Central memory CD8-positive, alpha-beta T cell (primary cell): ENCODE measurements around the gene MAP3K9.
"Not testable (repeated sequence)": the region's sequence is repeated elsewhere in the genome, so short reads cannot be mapped to it uniquely, and the experiment has no call there.

Experiments used
- ATAC-seq: fragments of 150-1000 bp; cut with Tn5 transposase; replicated peaks from 2 replicates; pipeline ENCODE4 v1.10.0; 2022; ENCODE audit warnings: mild to moderate bottlenecking, moderate FRiP score, moderate number of reproducible peaks; ENCODE audit not compliant: poor library complexity, severe bottlenecking; ENCODE audit errors: extremely low read depth
- DNase-seq, 2 donors: peaks; one replicate each; pipeline ENCODE4 v3.0.0; 2021; ENCODE audit warnings: low spot score in 2 of 2
- H3K27ac Mint-ChIP-seq: one replicate; pipeline ENCODE4 v1.8.0; 2022; ENCODE audit warnings: low read depth, mild to moderate bottlenecking, moderate library complexity, mixed read lengths
- H3K27me3 Mint-ChIP-seq: one replicate; pipeline ENCODE4 v1.8.0; 2022; ENCODE audit warnings: mixed read lengths
- H3K36me3 Mint-ChIP-seq: one replicate; pipeline ENCODE4 v1.8.0; 2022; ENCODE audit warnings: mild to moderate bottlenecking, moderate library complexity, mixed read lengths; ENCODE audit not compliant: insufficient read depth
- H3K4me1 Mint-ChIP-seq: one replicate; pipeline ENCODE4 v1.8.0; 2022; ENCODE audit warnings: mixed read lengths
- H3K4me3 Mint-ChIP-seq: one replicate; pipeline ENCODE4 v1.8.0; 2022; ENCODE audit warnings: mild to moderate bottlenecking, moderate library complexity, mixed read lengths
- H3K9me3 Mint-ChIP-seq: one replicate; pipeline ENCODE4 v1.8.0; 2022; ENCODE audit warnings: mixed read lengths

The MAP3K9 gene

GRCh38 chr14:70809225-70810219 lies at the start of gene MAP3K9:
MAP3K9 (minus strand) TSS chr14:70809513; CDS start chr14:70809171, 342 bp downstream.
- DNase-seq (peak; percentile 59 to 67), ATAC-seq (peak; percentile 89)
- no peak within 1 kb of the TSS for H3K4me3 Mint-ChIP-seq
- H3K27me3 Mint-ChIP-seq, result no peaks in the 10 kb centered on the region
- H3K4me1 Mint-ChIP-seq, result peaks cover 11% of the 10 kb centered on the region
- peak within 1 kb of the TSS; percentile 76 for H3K27ac Mint-ChIP-seq
- H3K9me3 Mint-ChIP-seq, result no peaks in the 10 kb centered on the region
- H3K36me3 Mint-ChIP-seq, result peaks cover 7% of the 10 kb centered on the region

GRCh38 chr14:70858641-70859040 lies 49.3 kb upstream of the MAP3K9 start:
- ATAC-seq (no peak), DNase-seq (no peak)
- H3K9me3 Mint-ChIP-seq, result no peaks in the 10 kb centered on the region
- no peaks in the 10 kb centered on the region for H3K4me1 Mint-ChIP-seq
- no peak overlapping the region for H3K4me3 Mint-ChIP-seq
- H3K27ac Mint-ChIP-seq, result no peak overlapping the region
- no peaks in the 10 kb centered on the region for H3K36me3 Mint-ChIP-seq
- no peaks in the 10 kb centered on the region for H3K27me3 Mint-ChIP-seq

DNA sequence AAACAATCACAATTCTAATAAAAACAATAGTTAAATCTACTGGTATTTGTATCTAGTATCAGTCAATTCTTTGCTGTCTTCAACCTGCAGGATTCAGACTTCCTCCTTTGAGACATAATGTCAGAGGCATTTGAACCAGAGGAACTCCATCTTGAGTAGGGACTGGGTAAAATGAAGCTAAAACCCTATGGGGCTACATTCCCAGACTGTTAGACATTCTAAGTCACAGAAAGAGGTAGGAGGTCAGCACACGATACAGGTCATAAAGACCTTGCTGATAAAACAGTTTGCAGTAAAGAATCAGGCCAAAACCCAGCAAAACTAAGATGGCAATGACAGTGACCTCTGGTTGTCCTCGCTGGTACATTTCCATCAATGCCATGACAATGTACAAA lies 48.2 kb upstream of the MAP3K9 start:
- no peaks in the 10 kb centered on the region for H3K9me3 Mint-ChIP-seq
- ATAC-seq (no peak), DNase-seq (no peak)
- no peaks in the 10 kb centered on the region for H3K27me3 Mint-ChIP-seq
- H3K27ac Mint-ChIP-seq, result no peak overlapping the region
- no peak overlapping the region for H3K4me3 Mint-ChIP-seq
- no peaks in the 10 kb centered on the region for H3K4me1 Mint-ChIP-seq
- no peaks in the 10 kb centered on the region for H3K36me3 Mint-ChIP-seq

DNA sequence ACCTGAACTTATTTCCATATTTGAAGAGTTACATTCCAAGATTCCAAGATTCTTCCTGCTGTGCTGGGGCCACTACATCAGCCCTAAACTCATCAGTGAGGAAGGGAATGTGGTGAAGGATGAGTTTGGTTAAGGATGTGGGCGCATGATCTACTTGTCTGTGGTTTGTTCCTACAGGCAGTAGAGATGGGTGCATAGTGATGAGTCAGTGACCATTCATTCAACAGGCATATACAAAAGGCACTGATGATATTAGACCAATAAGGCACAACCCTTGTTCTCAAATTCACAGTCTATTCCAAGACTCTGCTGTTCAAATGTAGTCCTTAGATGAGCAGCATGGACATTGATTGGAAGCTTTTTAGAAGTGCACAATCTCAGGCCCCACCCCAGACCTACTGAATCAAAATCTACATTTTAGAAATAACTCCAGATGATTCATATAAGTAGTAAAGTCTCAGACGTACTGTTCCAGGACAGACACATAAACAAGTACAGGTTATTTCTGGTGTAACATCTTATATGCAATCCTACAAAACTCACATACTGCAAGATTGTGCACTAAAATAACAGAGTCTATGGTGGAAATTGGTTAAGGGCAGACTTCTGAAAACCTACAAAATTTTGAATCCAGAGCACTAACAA lies 47.7 kb upstream of the MAP3K9 start:
- ATAC-seq (no peak), DNase-seq (no peak)
- H3K9me3 Mint-ChIP-seq, result no peaks in the 10 kb centered on the region
- no peaks in the 10 kb centered on the region for H3K4me1 Mint-ChIP-seq
- no peak overlapping the region for H3K27ac Mint-ChIP-seq
- H3K27me3 Mint-ChIP-seq, result no peaks in the 10 kb centered on the region
- H3K4me3 Mint-ChIP-seq, result no peak overlapping the region
- no peaks in the 10 kb centered on the region for H3K36me3 Mint-ChIP-seq

DNA sequence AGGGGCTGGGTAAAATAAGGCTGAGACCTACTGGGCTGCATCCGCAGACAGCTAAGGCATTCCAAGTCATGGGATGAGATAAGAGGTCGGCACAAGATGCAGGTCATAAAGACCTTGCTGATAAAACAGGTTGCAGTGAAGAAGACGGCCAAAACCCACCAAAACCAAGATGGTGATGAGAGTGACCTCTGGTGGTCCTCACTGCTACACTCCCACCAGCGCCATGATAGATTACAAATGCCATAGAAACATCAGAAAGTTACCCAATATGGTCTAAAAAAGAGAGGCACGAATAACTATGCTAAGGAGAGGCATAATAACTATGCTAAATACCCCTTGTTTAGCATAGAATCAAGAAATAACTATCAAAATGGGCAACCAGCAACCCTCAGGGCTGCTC lies 46.2 kb upstream of the MAP3K9 start:
- no peak for ATAC-seq
- Mint-ChIP-seq H3K4me1 (no peaks in the 10 kb centered on the region), H3K27ac (no peak overlapping the region), H3K9me3 (no peaks in the 10 kb centered on the region), H3K27me3 (no peaks in the 10 kb centered on the region), H3K4me3 (no peak overlapping the region), H3K36me3 (no peaks in the 10 kb centered on the region)
- DNase-seq, result no peak

GRCh38 chr14:70853658-70854057 lies 44.3 kb upstream of the MAP3K9 start:
- H3K27me3 Mint-ChIP-seq, ATAC-seq: not testable (repeated sequence)

DNA sequence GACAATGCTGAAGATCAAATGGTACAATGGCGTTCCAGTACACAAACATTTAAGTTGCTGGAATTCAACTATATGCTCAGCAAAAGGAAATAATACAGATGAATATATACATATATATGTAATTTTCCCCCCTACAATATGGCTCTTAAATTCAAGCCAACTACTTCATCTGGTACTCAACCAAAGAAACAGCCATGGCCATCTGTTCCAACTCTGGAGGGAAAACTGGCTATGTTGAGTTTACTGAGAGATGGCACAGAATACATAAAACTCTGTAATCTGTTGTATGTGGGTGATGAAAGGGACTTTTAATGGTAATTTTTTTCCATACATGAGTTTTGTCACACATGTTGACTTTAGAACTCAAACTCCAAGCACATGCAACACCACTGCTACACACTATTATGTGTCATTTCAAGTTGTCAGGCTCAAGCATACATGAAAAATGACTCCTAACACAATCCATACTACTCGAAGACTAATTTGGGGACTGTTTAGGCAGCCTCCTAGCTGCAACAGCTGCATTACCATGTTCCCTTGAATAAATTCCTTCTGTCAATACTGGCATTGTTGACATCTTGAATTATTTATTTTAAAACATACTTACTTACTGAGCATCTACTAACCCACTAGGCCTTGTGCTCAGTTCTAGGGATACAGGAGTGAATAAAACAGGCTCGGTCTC lies 38.2 kb upstream of the MAP3K9 start:
- DNase-seq (no peak), ATAC-seq (no peak)
- Mint-ChIP-seq H3K9me3 (no peaks in the 10 kb centered on the region), H3K4me1 (no peaks in the 10 kb centered on the region), H3K36me3 (no peaks in the 10 kb centered on the region), H3K27ac (no peak overlapping the region), H3K27me3 (no peaks in the 10 kb centered on the region), H3K4me3 (no peak overlapping the region)

More at GRCh38 chr14:70853658-70854057, 44.3 kb upstream of the MAP3K9 start:
- not testable (repeated sequence) for H3K9me3 Mint-ChIP-seq, H3K4me3 Mint-ChIP-seq, DNase-seq, H3K36me3 Mint-ChIP-seq, H3K4me1 Mint-ChIP-seq, H3K27ac Mint-ChIP-seq

GRCh38 chr14:70845601-70846000 lies 36.3 kb upstream of the MAP3K9 start:
- Mint-ChIP-seq H3K9me3 (no peaks in the 10 kb centered on the region), H3K36me3 (no peaks in the 10 kb centered on the region), H3K27me3 (no peaks in the 10 kb centered on the region), H3K4me1 (no peaks in the 10 kb centered on the region), H3K27ac (no peak overlapping the region), H3K4me3 (no peak overlapping the region)
- no peak for ATAC-seq
- no peak for DNase-seq

- DNase-seq, result no peak
- Mint-ChIP-seq H3K4me3 (no peak overlapping the region), H3K4me1 (no peaks in the 10 kb centered on the region), H3K27ac (no peak overlapping the region), H3K9me3 (no peaks in the 10 kb centered on the region), H3K36me3 (no peaks in the 10 kb centered on the region), H3K27me3 (no peaks in the 10 kb centered on the region)
- ATAC-seq, result no peak
Observed at GRCh38 chr14:70842851-70843462, 33.6 kb upstream of the MAP3K9 start.

DNA sequence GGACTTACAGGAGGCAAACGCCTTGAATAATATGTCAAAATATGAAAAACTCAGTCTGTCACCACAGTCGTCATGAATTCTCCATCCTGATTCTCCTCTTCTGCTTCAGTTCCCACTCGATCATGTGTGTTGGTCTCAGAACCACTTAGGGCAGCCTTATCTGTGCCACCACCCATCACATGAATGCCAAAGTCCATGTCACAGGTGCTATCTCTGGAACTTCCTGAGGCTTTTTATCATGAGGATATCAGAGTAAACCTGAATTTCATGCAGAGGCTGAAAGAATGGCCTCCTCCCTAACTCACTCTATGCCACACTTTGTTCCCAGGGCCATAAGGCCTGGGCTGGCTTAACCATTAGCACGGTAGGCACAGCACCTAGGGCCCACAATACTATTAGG lies 28.8 kb upstream of the MAP3K9 start:
- Mint-ChIP-seq H3K36me3 (no peaks in the 10 kb centered on the region), H3K9me3 (peaks cover 5% of the 10 kb centered on the region), H3K27ac (no peak overlapping the region), H3K4me3 (no peak overlapping the region), H3K4me1 (no peaks in the 10 kb centered on the region), H3K27me3 (no peaks in the 10 kb centered on the region)
- DNase-seq (no peak), ATAC-seq (no peak)

GRCh38 chr14:70836946-70837345 lies 27.6 kb upstream of the MAP3K9 start:
- DNase-seq (no peak), ATAC-seq (no peak)
- Mint-ChIP-seq H3K27ac (no peak overlapping the region), H3K36me3 (no peaks in the 10 kb centered on the region), H3K9me3 (peaks cover 5% of the 10 kb centered on the region), H3K27me3 (no peaks in the 10 kb centered on the region), H3K4me3 (no peak overlapping the region), H3K4me1 (no peaks in the 10 kb centered on the region)

GRCh38 chr14:70833884-70834283 lies 24.6 kb upstream of the MAP3K9 start:
- H3K27me3 Mint-ChIP-seq, result no peaks in the 10 kb centered on the region
- no peak for DNase-seq
- no peaks in the 10 kb centered on the region for H3K36me3 Mint-ChIP-seq
- H3K27ac Mint-ChIP-seq, result no peak overlapping the region
- no peak for ATAC-seq
- H3K9me3 Mint-ChIP-seq, result peaks cover 5% of the 10 kb centered on the region
- no peak overlapping the region for H3K4me3 Mint-ChIP-seq
- no peaks in the 10 kb centered on the region for H3K4me1 Mint-ChIP-seq
